Activated naive CD4-positive, alpha-beta T cell treated with Interleukin-2 at 50 U/mL for 16 hours (primary cell): Measurements from ENCODE around the gene ZNF536.

ENCODE experiments used
- DNase-seq: peaks from one replicate; pipeline ENCODE4 v3.0.0-alpha.2; 2020

ZNF536 gene

GRCh38 chr19:30580673-30581072, 208.5 kb downstream of the ZNF536 start:
- DNase-seq = no peak

DNA sequence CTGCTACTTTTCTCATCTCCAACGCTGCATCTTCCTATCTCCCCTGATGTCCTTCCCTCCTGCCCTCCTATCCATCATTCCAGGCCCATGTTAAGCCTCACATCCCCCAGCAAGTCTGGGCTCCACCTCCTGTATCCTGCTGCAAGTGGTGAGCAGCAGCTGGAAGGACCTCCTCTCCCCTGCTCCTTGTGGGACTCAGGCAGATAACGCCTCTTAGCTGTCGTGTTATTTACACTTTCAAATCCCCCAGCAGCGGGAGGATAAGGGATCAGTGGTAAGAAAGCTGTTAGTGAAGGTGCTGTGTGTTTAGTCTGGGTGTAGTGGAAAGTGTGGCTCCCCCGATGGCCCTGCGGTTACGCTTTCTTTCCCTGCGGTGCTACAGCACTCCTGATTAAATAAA, 211.9 kb downstream of the ZNF536 start:
- no peak for DNase-seq

- no peak for DNase-seq
Measured at GRCh38 chr19:30587869-30588268, 215.7 kb downstream of the ZNF536 start.

- no peak for DNase-seq
Measured at GRCh38 chr19:30590596-30591229, 218.5 kb downstream of the ZNF536 start.

- no peak for DNase-seq
Measured at GRCh38 chr19:30593356-30593755, 221.2 kb downstream of the ZNF536 start.

- no peak for DNase-seq
Measured at GRCh38 chr19:30593975-30594745, 222.0 kb downstream of the ZNF536 start.

DNA sequence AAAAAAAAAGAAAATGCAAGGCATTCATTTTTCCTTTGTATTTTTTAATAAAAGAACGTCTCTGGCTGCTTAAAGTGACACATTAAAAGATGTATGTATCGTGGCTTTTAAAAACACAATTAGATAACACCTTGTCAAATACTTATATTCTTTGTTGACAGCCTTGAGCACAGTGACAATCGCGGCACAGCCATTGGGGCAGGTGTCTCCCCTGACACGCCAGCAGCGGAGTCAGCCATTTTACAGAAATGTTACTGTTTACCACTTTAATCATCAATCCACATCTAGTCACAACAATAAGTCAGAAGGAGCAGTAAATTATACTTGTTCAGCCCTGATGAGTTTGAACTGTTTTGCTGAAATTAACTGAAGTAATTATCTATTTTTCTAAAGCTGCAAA, 224.1 kb downstream of the ZNF536 start:
- DNase-seq = no peak

DNA sequence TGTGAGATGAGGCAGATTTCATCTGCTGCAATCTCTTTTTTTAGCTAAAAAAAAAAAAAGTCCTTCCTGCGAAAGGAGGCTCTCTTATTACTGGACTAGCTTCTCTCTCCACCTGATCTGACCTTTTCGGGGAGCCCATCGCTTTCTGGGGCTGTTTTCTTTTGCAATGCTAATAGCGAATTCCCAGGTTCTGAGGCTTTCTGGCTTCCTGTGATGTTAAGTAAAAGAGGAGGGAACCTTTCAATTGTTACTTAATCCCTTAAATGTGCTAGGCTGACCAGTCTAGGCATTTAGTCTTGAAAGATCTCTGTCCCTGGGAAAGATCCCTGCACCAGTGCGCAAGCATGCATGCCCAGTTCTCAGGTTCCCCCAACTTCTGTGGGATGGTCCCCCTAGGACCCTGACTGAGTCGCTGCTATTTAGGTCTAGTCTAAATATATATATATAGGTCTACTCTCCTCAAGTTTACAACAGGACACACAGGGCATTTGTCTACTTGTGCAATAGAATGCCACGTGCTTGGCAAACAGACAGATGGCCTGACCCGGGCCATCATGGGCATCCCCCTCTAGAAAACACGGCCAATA, 224.7 kb downstream of the ZNF536 start:
- no peak for DNase-seq

- DNase-seq = no peak
Measured at GRCh38 chr19:30598688-30599087, 226.5 kb downstream of the ZNF536 start.

- DNase-seq = no peak
Measured at GRCh38 chr19:30602661-30603350, 230.6 kb downstream of the ZNF536 start.

- no peak for DNase-seq
Measured at GRCh38 chr19:30604657-30605056, 232.5 kb downstream of the ZNF536 start.

- no peak for DNase-seq
Measured at GRCh38 chr19:30605333-30605732, 233.1 kb downstream of the ZNF536 start.

GRCh38 chr19:30606114-30607050, 234.2 kb downstream of the ZNF536 start:
- no peak for DNase-seq
